Activated CD8-positive, alpha-beta T cell treated with anti-CD3 and anti-CD28 coated beads, Interleukin-2, amount 10 ng/mL, durations not matched to agents 7 days and 5 days (primary cell): Measurements from ENCODE around the gene RBKS. TPM values are rescaled to one million over a fixed set of nuclear protein-coding genes. Genes with fewer than 3 reads are reported as not detected.

Experiments used
- ATAC-seq: fragments of 150-1000 bp; cut with Tn5 transposase; one replicate; pipeline ENCODE4 v1.10.0; 2021; ENCODE audit warnings: moderate library complexity
- CTCF ChIA-PET: fragments of 350-600 bp; sonication (Branson Sonifier 250); formaldehyde crosslinking; loops from one replicate; lab custom pipeline; 2021; ENCODE audit warnings: antibody characterized with exemption; lab: Charles Lee
- POLR2A ChIA-PET: fragments of 350-600 bp; sonication (Branson Sonifier 250); formaldehyde crosslinking; loops from one replicate; lab custom pipeline; 2021; ENCODE audit warnings: antibody characterized with exemption; lab: Charles Lee
- DNase-seq: peaks from one replicate; pipeline ENCODE4 v3.0.0-alpha.2; 2020
- H3K27ac Mint-ChIP-seq: one replicate; pipeline ENCODE4 v1.8.0; 2021; ENCODE audit warnings: mild to moderate bottlenecking, mixed read lengths
- H3K27me3 Mint-ChIP-seq: one replicate; pipeline ENCODE4 v1.8.0; 2021; ENCODE audit warnings: low read depth, mixed read lengths
- H3K36me3 Mint-ChIP-seq: one replicate; pipeline ENCODE4 v1.8.0; 2021; ENCODE audit warnings: low read depth, mixed read lengths
- H3K4me1 Mint-ChIP-seq: one replicate; pipeline ENCODE4 v1.8.0; 2021; ENCODE audit warnings: low read depth, mixed read lengths
- H3K4me3 Mint-ChIP-seq: one replicate; pipeline ENCODE4 v1.8.0; 2021; ENCODE audit warnings: mild to moderate bottlenecking, mixed read lengths
- H3K9me3 Mint-ChIP-seq: one replicate; pipeline ENCODE4 v1.8.0; 2022; ENCODE audit warnings: mixed read lengths; ENCODE audit not compliant: insufficient read depth
- total RNA-seq, 2 experiments: library from RNA; stranded (reverse); gene quantifications; one replicate each; pipeline ENCODE4 v1.2.3, GENCODE V29; 2021

The RBKS gene
- total RNA-seq, 2 experiments from 2014 or later, result 1.5 to 1.6 TPM

GRCh38 chr2:27847333-27847732 lies 42.9 kb downstream of the RBKS start:
- ChIA-PET POLR2A (no interaction called here), CTCF (no interaction called here)
- ATAC-seq (no peak), DNase-seq (no peak)
- H3K4me3 Mint-ChIP-seq, result no peak overlapping the region
- H3K9me3 Mint-ChIP-seq, result no peaks in the 10 kb centered on the region
- no peaks in the 10 kb centered on the region for H3K27me3 Mint-ChIP-seq
- H3K4me1 Mint-ChIP-seq, result no peaks in the 10 kb centered on the region
- no peak overlapping the region for H3K27ac Mint-ChIP-seq
- no peaks in the 10 kb centered on the region for H3K36me3 Mint-ChIP-seq

- Mint-ChIP-seq H3K36me3 (no peaks in the 10 kb centered on the region), H3K4me1 (no peaks in the 10 kb centered on the region), H3K4me3 (no peak overlapping the region), H3K27me3 (no peaks in the 10 kb centered on the region), H3K27ac (no peak overlapping the region), H3K9me3 (no peaks in the 10 kb centered on the region)
- ATAC-seq (no peak), DNase-seq (no peak)
- ChIA-PET POLR2A (no interaction called here), CTCF (no interaction called here)
These were observed 45.3 kb downstream of the RBKS start for GRCh38 chr2:27844821-27845255.

GRCh38 chr2:27843992-27844391 lies 46.2 kb downstream of the RBKS start:
- Mint-ChIP-seq H3K36me3 (no peaks in the 10 kb centered on the region), H3K9me3 (no peaks in the 10 kb centered on the region), H3K4me3 (no peak overlapping the region), H3K27me3 (no peaks in the 10 kb centered on the region), H3K27ac (no peak overlapping the region), H3K4me1 (no peaks in the 10 kb centered on the region)
- no peak for DNase-seq
- ChIA-PET POLR2A (no interaction called here), CTCF (no interaction called here)
- ATAC-seq, result no peak

- CTCF ChIA-PET, result no interaction called here
- Mint-ChIP-seq H3K4me3 (no peak overlapping the region), H3K36me3 (no peaks in the 10 kb centered on the region), H3K27me3 (no peaks in the 10 kb centered on the region), H3K27ac (no peak overlapping the region), H3K9me3 (no peaks in the 10 kb centered on the region), H3K4me1 (no peaks in the 10 kb centered on the region)
- ATAC-seq (no peak), DNase-seq (no peak)
- POLR2A ChIA-PET, result no interaction called here
These were observed 47.3 kb downstream of the RBKS start for GRCh38 chr2:27842894-27843293.

- ChIA-PET CTCF (no interaction called here), POLR2A (no interaction called here)
- no peaks in the 10 kb centered on the region for H3K27me3 Mint-ChIP-seq
- ATAC-seq (no peak), DNase-seq (no peak)
- H3K9me3 Mint-ChIP-seq, result no peaks in the 10 kb centered on the region
- H3K27ac Mint-ChIP-seq, result no peak overlapping the region
- no peaks in the 10 kb centered on the region for H3K4me1 Mint-ChIP-seq
- H3K36me3 Mint-ChIP-seq, result no peaks in the 10 kb centered on the region
- H3K4me3 Mint-ChIP-seq, result no peak overlapping the region
These were observed 51.1 kb downstream of the RBKS start for GRCh38 chr2:27839022-27839618.

GRCh38 chr2:27838502-27838901 lies 51.7 kb downstream of the RBKS start:
- DNase-seq (no peak), ATAC-seq (no peak)
- H3K9me3 Mint-ChIP-seq, result no peaks in the 10 kb centered on the region
- no peak overlapping the region for H3K27ac Mint-ChIP-seq
- no peak overlapping the region for H3K4me3 Mint-ChIP-seq
- ChIA-PET POLR2A (no interaction called here), CTCF (no interaction called here)
- no peaks in the 10 kb centered on the region for H3K4me1 Mint-ChIP-seq
- no peaks in the 10 kb centered on the region for H3K27me3 Mint-ChIP-seq
- H3K36me3 Mint-ChIP-seq, result no peaks in the 10 kb centered on the region

GRCh38 chr2:27833931-27834330 lies 56.3 kb downstream of the RBKS start:
- POLR2A ChIA-PET, result no interaction called here

GRCh38 chr2:27832396-27832795 lies 57.8 kb downstream of the RBKS start:
- Mint-ChIP-seq H3K36me3 (peaks cover 3% of the 10 kb centered on the region), H3K4me1 (no peaks in the 10 kb centered on the region), H3K9me3 (peaks cover 6% of the 10 kb centered on the region), H3K27ac (no peak overlapping the region), H3K4me3 (no peak overlapping the region), H3K27me3 (no peaks in the 10 kb centered on the region)
- DNase-seq, result no peak
- ChIA-PET CTCF (interaction anchor here (0.9 kb wide), 1 partner anchor 78 kb away, joined by 3 read pairs; no protein-coding TSS in a partner anchor), POLR2A (no interaction called here)
- no peak for ATAC-seq

More at GRCh38 chr2:27833931-27834330, 56.3 kb downstream of the RBKS start:
- CTCF ChIA-PET, result no interaction called here
- Mint-ChIP-seq H3K4me3 (no peak overlapping the region), H3K9me3 (peaks cover 6% of the 10 kb centered on the region), H3K27ac (no peak overlapping the region), H3K36me3 (peaks cover 3% of the 10 kb centered on the region), H3K4me1 (no peaks in the 10 kb centered on the region), H3K27me3 (no peaks in the 10 kb centered on the region)
- DNase-seq (no peak), ATAC-seq (no peak)

GRCh38 chr2:27831279-27832050 lies 58.7 kb downstream of the RBKS start:
- CTCF ChIA-PET, result no interaction called here
- Mint-ChIP-seq H3K27ac (no peak overlapping the region), H3K9me3 (peaks cover 6% of the 10 kb centered on the region), H3K27me3 (no peaks in the 10 kb centered on the region), H3K4me1 (no peaks in the 10 kb centered on the region), H3K36me3 (peaks cover 3% of the 10 kb centered on the region), H3K4me3 (no peak overlapping the region)
- POLR2A ChIA-PET, result no interaction called here
- DNase-seq (no peak), ATAC-seq (no peak)

- Mint-ChIP-seq H3K27ac (no peak overlapping the region), H3K9me3 (peaks cover 6% of the 10 kb centered on the region), H3K27me3 (no peaks in the 10 kb centered on the region), H3K36me3 (peaks cover 3% of the 10 kb centered on the region), H3K4me3 (no peak overlapping the region), H3K4me1 (no peaks in the 10 kb centered on the region)
- DNase-seq (no peak), ATAC-seq (no peak)
- ChIA-PET POLR2A (no interaction called here), CTCF (no interaction called here)
These were observed 59.5 kb downstream of the RBKS start for GRCh38 chr2:27830656-27831055.

- ATAC-seq (no peak), DNase-seq (no peak)
- H3K9me3 Mint-ChIP-seq, result peaks cover 6% of the 10 kb centered on the region
- H3K4me1 Mint-ChIP-seq, result no peaks in the 10 kb centered on the region
- peaks cover 5% of the 10 kb centered on the region for H3K36me3 Mint-ChIP-seq
- ChIA-PET CTCF (no interaction called here), POLR2A (interaction anchor here (1.2 kb wide), 1 partner anchor 19 kb away, joined by 5 read pairs; no protein-coding TSS in a partner anchor)
- H3K4me3 Mint-ChIP-seq, result no peak overlapping the region
- H3K27me3 Mint-ChIP-seq, result no peaks in the 10 kb centered on the region
- no peak overlapping the region for H3K27ac Mint-ChIP-seq
These were observed 60.4 kb downstream of the RBKS start for GRCh38 chr2:27829791-27830190.

GRCh38 chr2:27828305-27828704 lies 61.9 kb downstream of the RBKS start:
- peaks cover 6% of the 10 kb centered on the region for H3K9me3 Mint-ChIP-seq
- H3K36me3 Mint-ChIP-seq, result peaks cover 5% of the 10 kb centered on the region
- ATAC-seq, result no peak
- POLR2A ChIA-PET, result no interaction called here
- H3K4me3 Mint-ChIP-seq, result no peak overlapping the region
- no peak for DNase-seq
- no peaks in the 10 kb centered on the region for H3K27me3 Mint-ChIP-seq
- CTCF ChIA-PET, result no interaction called here
- H3K4me1 Mint-ChIP-seq, result no peaks in the 10 kb centered on the region
- H3K27ac Mint-ChIP-seq, result no peak overlapping the region
